PFSK-1 (cell line): ENCODE measurements around the gene BTBD10.

ENCODE experiments used
- POLR2AphosphoS5 ChIP-seq: IDR thresholded peaks from 2 replicates; pipeline ENCODE4 v1.6.1; 2012; ENCODE audit warnings: low read depth, mild to moderate bottlenecking, control low read depth, low read length, moderate library complexity
- REST ChIP-seq, 2 experiments: IDR thresholded peaks; 2 replicates each; pipeline versions ENCODE4 v1.6.1 to v1.8.0; 2011 to 2012; ENCODE audit warnings: low read depth in 2 of 2, low read length in 2 of 2, control low read depth in 1 of 2, inconsistent platforms in 1 of 2, mild to moderate bottlenecking in 1 of 2, moderate library complexity in 1 of 2; ENCODE audit not compliant: insufficient read depth in 1 of 2
- SIN3A ChIP-seq: IDR thresholded peaks from 2 replicates; pipeline ENCODE4 v1.6.1; 2012; ENCODE audit warnings: mild to moderate bottlenecking, low read length, moderate library complexity, borderline replicate concordance; ENCODE audit not compliant: insufficient read depth
- TAF1 ChIP-seq: IDR thresholded peaks from 2 replicates; pipeline ENCODE4 v1.6.1; 2012; ENCODE audit warnings: low read length, control low read depth, borderline replicate concordance; ENCODE audit not compliant: insufficient read depth

DNA sequence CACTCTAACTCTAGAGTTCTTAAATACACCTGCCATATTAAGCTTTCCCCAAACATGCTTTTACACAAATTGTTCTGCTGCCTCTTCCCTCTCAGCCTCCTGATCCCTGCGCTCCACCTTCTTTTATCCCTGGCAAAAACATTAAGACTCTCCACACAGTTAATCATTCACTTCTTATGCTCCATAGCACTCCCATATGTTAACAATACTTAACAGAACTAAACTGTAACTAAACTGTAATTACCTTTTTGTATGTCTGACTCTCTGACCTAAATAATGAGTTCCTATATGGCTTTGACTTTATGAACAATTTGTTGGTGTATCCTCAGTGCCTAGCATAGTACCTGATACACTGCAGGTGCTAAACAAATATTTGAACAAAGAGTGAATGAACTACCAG is 71.8 kb downstream of the BTBD10 start:
- TF ChIP-seq TAF1 (no peak), REST (IDR thresholded peaks at IDR 0.05; ENCODE audit: insufficient read depth in 1 of 2, low read depth in 2 of 2, low read length in 2 of 2) (no peak), POLR2AphosphoS5 (no peak), SIN3A (no peak)
